SK-N-SH (cell line): Measurements from ENCODE around the gene TM9SF2.

ENCODE experiments used
- CTCF ChIP-seq: fragments of 200-600 bp; sonication (generic); IDR thresholded peaks from 2 replicates; pipeline ENCODE4 v1.6.1; 2017; ENCODE audit warnings: antibody characterized with exemption, mild to moderate bottlenecking, moderate library complexity
- MAX ChIP-seq: IDR thresholded peaks from 2 replicates; pipeline ENCODE4 v1.4.0; 2012; ENCODE audit warnings: low read depth
- YY1 ChIP-seq: IDR thresholded peaks from 2 replicates; pipeline ENCODE4 v1.4.0; 2012; ENCODE audit warnings: low read depth, mild to moderate bottlenecking

- TF ChIP-seq MAX (no peak), CTCF (no peak), YY1 (no peak)
These were observed 32.2 kb upstream of the TM9SF2 start for GRCh38 chr13:99469041-99469440.
